Motor neuron (in vitro differentiated cells): ENCODE measurements around the gene FIBCD1. TPM values are rescaled to one million over a fixed set of nuclear protein-coding genes. Genes with fewer than 3 reads are reported as not detected.

Experiments
- ATAC-seq, 8 experiments: fragments of 200-7000 bp; cut with Tn5 transposase; replicated peaks in 6 of 8; 2 replicates each; pipeline ENCODE4 v1.8.0; 2021; ENCODE audit warnings: mild to moderate bottlenecking in 8 of 8, moderate library complexity in 8 of 8
- H3K27ac ChIP-seq, 2 donors: fragments of 250-450 bp; sonication (Bioruptor Pico); 2 replicates each; pipeline ENCODE4 v1.9.0; 2021; ENCODE audit warnings: antibody characterized with exemption in 2 of 2, mild to moderate bottlenecking in 2 of 2, moderate library complexity in 1 of 2
- H3K4me1 ChIP-seq, 2 donors: fragments of 250-450 bp; sonication (Bioruptor Pico); replicated peaks in 1 of 2; 2 replicates each; pipeline ENCODE4 v1.6.1; 2021; ENCODE audit warnings: antibody characterized with exemption in 2 of 2, mild to moderate bottlenecking in 2 of 2, moderate library complexity in 1 of 2
- H3K4me3 ChIP-seq, 5 donors: fragments of 250-450 bp; sonication (Bioruptor Pico); 2 replicates each; pipeline ENCODE4 v1.9.0; 2021; ENCODE audit warnings: antibody characterized with exemption in 5 of 5, mild to moderate bottlenecking in 5 of 5, moderate library complexity in 4 of 5
- WGBS, 10 experiments: fragments of 450-650 bp; shearing (Covaris generic); methylation state at CpG; one replicate each; pipeline ENCODE4 v1.0.0; 2022; 5-methylcytosine and 5-hydroxymethylcytosine counted together
- in situ Hi-C, 9 experiments: fragments of 400-800 bp; cut with MboI; loops; one replicate each; pipeline ENCODE4 v1.15.0; 2021; ENCODE audit warnings: low sequenced_read_pairs in 9 of 9, low pct_unique_long_range_greater_than_20kb in 2 of 9; ENCODE audit not compliant: unreplicated experiment in 9 of 9
- total RNA-seq, 8 experiments: library from RNA; unstranded; fragments of 300-600 nt; gene quantifications; 2 replicates each; pipeline versions ENCODE4 v1.2.3 to v1.2.4, GENCODE V29; 2022

The FIBCD1 gene
- total RNA-seq, 8 experiments from 2014 or later: 0.40 to 2.4 (median 0.54) TPM

- peak in 3 of 8 experiments; percentile 28 to 59 (median 53) for ATAC-seq
- no peak overlapping the region for H3K4me3 ChIP-seq
- peak overlapping the region in 1 of 2 donors; percentile 56 for H3K27ac ChIP-seq
- no peaks in the 10 kb centered on the region for H3K4me1 ChIP-seq
- WGBS, 10 experiments: 13 to 100% (median 88%) methylated on average over 3 to 8 of the region's 9 CpGs; no CpG with 5 or more reads in 1 of the 10 experiments
- in situ Hi-C loops: loop anchor here in 5 of 9 experiments (25.0 kb wide), 4 partner anchors 110 to 165 kb away; no protein-coding TSS in a partner anchor
These were observed 66.5 kb downstream of the FIBCD1 start for GRCh38 chr9:130872508-130872907.

GRCh38 chr9:130872093-130872492, 67.0 kb downstream of the FIBCD1 start:
- peak in 3 of 8 experiments; percentile 93 to 96 (median 94) for ATAC-seq
- Histone ChIP-seq H3K27ac (peak overlapping the region in 1 of 2 donors; percentile 56), H3K4me3 (no peak overlapping the region), H3K4me1 (no peaks in the 10 kb centered on the region)
- in situ Hi-C loops: loop anchor here in 5 of 9 experiments (25.0 kb wide), 4 partner anchors 110 to 165 kb away; no protein-coding TSS in a partner anchor
- WGBS, 10 experiments: 0 to 96% (median 29%) methylated on average over 1 to 14 of the region's 15 CpGs; no CpG with 5 or more reads in 3 of the 10 experiments

DNA sequence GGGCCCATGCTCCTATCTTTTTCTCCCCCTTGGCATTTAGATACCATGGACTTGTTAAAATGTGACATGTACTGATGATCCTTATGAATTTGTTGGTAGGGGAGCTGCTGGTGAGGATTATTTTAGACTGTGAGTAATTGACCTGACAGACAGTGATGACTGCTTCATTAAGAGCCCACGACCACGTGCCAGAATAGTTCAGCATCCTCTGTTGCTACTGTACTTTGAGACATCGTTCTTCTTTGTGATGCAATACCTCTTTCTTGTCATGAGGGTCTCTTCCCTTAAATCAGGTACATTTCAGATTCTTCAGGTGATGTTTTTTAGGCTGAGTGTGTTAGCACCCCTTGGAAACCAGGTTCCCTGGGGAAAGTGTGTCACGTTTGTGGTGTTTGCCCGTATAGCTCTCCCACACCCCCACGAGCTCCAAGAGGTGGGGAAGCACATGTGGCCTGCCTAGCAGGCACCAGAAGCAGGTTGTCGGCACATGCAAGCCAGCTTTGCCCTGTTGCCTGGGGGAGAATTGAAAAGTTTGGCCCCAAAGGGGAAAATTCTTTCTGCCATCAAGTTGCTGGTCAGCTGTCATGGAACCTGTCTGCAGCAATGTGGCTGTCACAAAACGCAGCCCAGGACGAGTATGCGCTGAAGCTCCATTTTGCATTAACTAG, 67.5 kb downstream of the FIBCD1 start:
- Histone ChIP-seq H3K4me3 (no peak overlapping the region), H3K4me1 (no peaks in the 10 kb centered on the region), H3K27ac (peak overlapping the region in 1 of 2 donors; percentile 51)
- in situ Hi-C loops: loop anchor here in 5 of 9 experiments (25.0 kb wide), 4 partner anchors 109 to 166 kb away; no protein-coding TSS in a partner anchor
- WGBS, 10 experiments: 30 to 100% (median 83%) methylated on average over 1 to 6 of the region's 10 CpGs; no CpG with 5 or more reads in 4 of the 10 experiments
- ATAC-seq: peak in 1 of 8 experiments; percentile 29

- no peaks in the 10 kb centered on the region for H3K4me1 ChIP-seq
- no peak overlapping the region for H3K4me3 ChIP-seq
- in situ Hi-C loops: loop anchor here in 5 of 9 experiments (25.0 kb wide), 4 partner anchors 108 to 167 kb away; no protein-coding TSS in a partner anchor
- ATAC-seq: no peak
- WGBS, 10 experiments: 69 to 100% (median 85%) methylated on average over 2 to 12 of the region's 17 CpGs; no CpG with 5 or more reads in 1 of the 10 experiments
- H3K27ac ChIP-seq: peak overlapping the region in 1 of 2 donors; percentile 48
These were observed 68.3 kb downstream of the FIBCD1 start for GRCh38 chr9:130870491-130871381.

DNA sequence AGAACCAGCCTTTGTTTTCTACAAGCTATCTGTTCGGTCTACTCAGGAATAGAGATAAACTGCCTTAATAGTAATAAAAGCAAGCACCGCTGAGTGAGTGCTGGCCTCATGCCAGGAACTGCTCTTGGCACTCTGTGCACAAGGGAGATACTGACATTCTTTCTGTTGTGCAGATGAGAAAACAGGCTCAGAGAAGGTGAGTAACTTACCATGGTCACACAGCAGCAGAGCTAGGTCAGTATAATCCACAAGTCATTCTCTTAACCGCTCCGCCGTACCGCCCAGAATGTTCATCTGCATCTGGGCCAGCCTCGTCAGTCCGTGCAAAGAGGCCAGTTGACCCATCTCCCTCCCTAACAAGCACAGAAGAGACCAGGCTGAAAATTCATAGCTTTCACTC, 69.8 kb downstream of the FIBCD1 start:
- H3K4me3 ChIP-seq: no peak overlapping the region
- no peaks in the 10 kb centered on the region for H3K4me1 ChIP-seq
- no peak for ATAC-seq
- H3K27ac ChIP-seq: no peak overlapping the region
- 40 to 100% (median 74%) methylated on average over 2 to 8 of the region's 8 CpGs; no CpG with 5 or more reads in 3 of the 10 experiments for WGBS, 10 experiments
- in situ Hi-C loops: loop anchor here in 6 of 9 experiments (10.0 to 25.0 kb wide), 6 partner anchors 104 to 176 kb away; no protein-coding TSS in a partner anchor

DNA sequence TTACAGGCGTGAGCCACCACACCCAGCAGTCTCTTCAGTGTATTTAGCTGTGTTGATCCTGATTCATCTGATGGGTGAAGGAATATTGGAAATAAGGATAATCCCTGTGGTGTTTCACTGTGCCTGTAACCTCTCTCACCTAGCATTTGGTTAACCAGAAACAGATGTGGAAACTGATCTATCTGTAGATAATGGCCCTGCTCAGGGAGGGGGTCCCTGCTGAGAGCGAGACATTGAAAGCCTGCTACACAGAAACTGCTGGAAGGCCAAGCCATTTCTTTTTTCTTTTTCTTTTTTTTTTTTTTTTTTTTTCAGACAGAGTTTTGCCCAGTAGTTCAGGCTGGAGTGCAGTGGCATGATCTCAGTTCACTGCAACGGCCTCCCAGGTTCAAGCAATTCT, 70.8 kb downstream of the FIBCD1 start:
- Histone ChIP-seq H3K4me3 (no peak overlapping the region), H3K4me1 (peaks cover 0 to 2% of the 10 kb centered on the region in 2 donors), H3K27ac (peak overlapping the region in 1 of 2 donors; percentile 58)
- no peak for ATAC-seq
- in situ Hi-C loops: loop anchor here in 6 of 9 experiments (10.0 to 25.0 kb wide), 6 partner anchors 103 to 177 kb away; no protein-coding TSS in a partner anchor
- 71 to 100% (median 95%) methylated on average over 1 to 3 of the region's 3 CpGs; no CpG with 5 or more reads in 2 of the 10 experiments for WGBS, 10 experiments

DNA sequence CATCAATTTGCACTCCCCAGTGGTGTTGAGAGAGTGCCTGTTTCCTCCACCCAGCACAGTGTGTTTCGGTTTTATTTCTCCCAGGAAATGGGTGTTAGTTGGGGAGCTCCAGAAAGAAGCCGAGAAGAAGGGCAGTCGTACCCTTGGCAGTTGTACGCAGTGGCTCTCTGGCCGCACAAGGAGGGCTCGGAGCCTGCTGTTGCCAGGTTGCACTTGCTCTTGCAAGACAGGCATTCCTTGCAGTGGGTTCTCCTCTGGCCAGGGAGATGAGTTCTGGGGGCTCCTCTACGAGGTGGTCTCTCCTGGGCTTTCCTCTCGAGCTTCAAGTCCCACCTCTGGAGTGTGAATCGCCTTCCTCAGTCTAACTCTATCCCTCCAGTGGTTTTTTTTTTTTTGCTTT, 71.5 kb downstream of the FIBCD1 start:
- peak overlapping the region in 1 of 2 donors; percentile 34 for H3K27ac ChIP-seq
- 0 to 100% (median 92%) methylated on average over 1 to 6 of the region's 9 CpGs; no CpG with 5 or more reads in 3 of the 10 experiments for WGBS, 10 experiments

DNA sequence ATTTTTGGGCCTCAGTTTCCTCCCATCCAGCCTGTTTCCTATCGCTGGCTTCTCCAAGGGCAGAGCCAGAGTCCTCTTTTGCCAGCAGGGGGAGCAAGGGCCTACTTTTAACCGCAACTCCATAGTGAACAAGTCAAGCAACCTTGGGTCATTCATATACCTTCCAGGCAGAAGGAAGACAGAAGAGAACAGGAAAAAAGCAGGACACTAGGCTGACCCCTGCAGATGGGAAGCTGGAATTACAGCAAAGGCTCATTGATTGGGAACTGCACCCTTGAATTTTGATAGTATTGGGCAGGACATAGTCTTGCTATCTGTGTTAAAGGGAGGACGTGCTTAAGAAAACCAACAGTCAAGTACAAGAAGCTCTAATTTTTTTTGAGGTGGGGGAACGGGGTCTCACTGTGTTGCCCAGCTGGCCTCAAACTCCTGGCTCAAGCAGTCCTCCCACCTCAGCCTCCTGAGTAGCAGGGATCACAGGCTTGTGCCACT, 72.5 kb downstream of the FIBCD1 start:
- Histone ChIP-seq H3K4me3 (no peak overlapping the region), H3K4me1 (peaks cover 0 to 3% of the 10 kb centered on the region in 2 donors), H3K27ac (peak overlapping the region in 1 of 2 donors; percentile 8)
- in situ Hi-C loops: loop anchor here in 6 of 9 experiments (10.0 to 25.0 kb wide), 6 partner anchors 102 to 178 kb away; no protein-coding TSS in a partner anchor
- 0 to 100% (median 40%) methylated on average over 1 to 4 of the region's 4 CpGs; no CpG with 5 or more reads in 2 of the 10 experiments for WGBS, 10 experiments
- peak; percentile 90 to 97 (median 94) for ATAC-seq

More for the DNA sequence above, 71.5 kb downstream of the FIBCD1 start:
- in situ Hi-C loops: loop anchor here in 6 of 9 experiments (10.0 to 25.0 kb wide), 6 partner anchors 103 to 177 kb away; no protein-coding TSS in a partner anchor
- Histone ChIP-seq H3K4me3 (no peak overlapping the region), H3K4me1 (peaks cover 0 to 3% of the 10 kb centered on the region in 2 donors)
- no peak for ATAC-seq

DNA sequence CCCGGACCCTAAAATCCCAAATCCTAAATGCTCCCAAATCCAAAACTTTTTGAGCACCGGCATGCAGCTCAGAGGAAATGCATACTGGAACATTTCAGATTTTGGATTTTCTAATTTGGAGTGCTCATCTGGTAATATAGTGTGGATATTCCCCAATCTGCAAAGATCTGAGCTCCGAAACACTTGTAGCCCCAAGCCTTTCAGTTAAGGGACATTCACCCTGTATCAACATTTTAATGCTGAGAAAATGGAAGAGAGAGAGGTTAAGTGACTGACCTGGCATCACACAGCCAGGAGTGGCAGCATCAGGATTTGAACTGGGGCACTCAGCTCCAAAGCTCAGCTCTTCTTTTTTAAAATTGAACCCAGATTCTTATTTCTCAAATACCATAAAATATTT, 73.1 kb downstream of the FIBCD1 start:
- in situ Hi-C loops: loop anchor here in 6 of 9 experiments (10.0 to 25.0 kb wide), 6 partner anchors 101 to 179 kb away; no protein-coding TSS in a partner anchor
- H3K4me1 ChIP-seq: peaks cover 0 to 3% of the 10 kb centered on the region in 2 donors
- 95 to 100% (median 100%) methylated on average over 1 to 3 of the region's 3 CpGs; no CpG with 5 or more reads in 3 of the 10 experiments for WGBS, 10 experiments
- H3K27ac ChIP-seq: peak overlapping the region in 1 of 2 donors; percentile 60
- H3K4me3 ChIP-seq: no peak overlapping the region
- no peak for ATAC-seq

DNA sequence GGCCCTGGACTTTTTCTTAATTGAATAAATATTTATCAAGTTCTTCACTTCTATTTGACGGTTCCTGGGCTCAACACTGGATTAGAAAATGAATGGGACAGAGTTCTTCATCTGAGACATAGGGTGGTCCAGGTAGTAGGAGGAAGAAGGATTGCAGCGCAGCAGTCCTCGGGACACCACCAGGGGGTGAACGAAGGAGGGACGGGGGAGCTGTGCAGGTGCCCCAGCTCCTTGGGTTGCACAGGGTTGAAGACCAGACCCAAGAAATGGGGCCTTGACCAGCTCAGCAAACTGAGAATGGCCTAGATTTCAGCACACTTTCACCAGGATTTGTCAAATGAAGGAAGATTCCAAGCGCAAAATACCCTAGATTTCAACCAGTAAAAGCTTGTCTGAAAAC, 74.5 kb downstream of the FIBCD1 start:
- in situ Hi-C loops: loop anchor here in 6 of 9 experiments (10.0 to 25.0 kb wide), 6 partner anchors 100 to 180 kb away; no protein-coding TSS in a partner anchor
- WGBS, 10 experiments: 20 to 100% (median 87%) methylated on average over 1 to 6 of the region's 6 CpGs
- Histone ChIP-seq H3K4me1 (peaks cover 0 to 3% of the 10 kb centered on the region in 2 donors), H3K4me3 (no peak overlapping the region), H3K27ac (peak overlapping the region; percentile 32 to 43)
- ATAC-seq: no peak

DNA sequence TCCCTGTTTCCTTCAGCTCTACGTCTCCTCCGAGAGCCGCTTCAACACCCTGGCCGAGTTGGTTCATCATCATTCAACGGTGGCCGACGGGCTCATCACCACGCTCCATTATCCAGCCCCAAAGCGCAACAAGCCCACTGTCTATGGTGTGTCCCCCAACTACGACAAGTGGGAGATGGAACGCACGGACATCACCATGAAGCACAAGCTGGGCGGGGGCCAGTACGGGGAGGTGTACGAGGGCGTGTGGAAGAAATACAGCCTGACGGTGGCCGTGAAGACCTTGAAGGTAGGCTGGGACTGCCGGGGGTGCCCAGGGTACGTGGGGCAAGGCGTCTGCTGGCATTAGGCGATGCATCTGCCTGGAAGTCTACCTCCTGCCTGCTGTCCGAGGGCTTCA, 76.3 kb downstream of the FIBCD1 start:
- no peak for ATAC-seq
- H3K27ac ChIP-seq: peak overlapping the region; percentile 11 to 48
- in situ Hi-C loops: loop anchor here in 6 of 9 experiments (10.0 to 25.0 kb wide), 6 partner anchors 98 to 182 kb away; no protein-coding TSS in a partner anchor
- no peak overlapping the region for H3K4me3 ChIP-seq
- 87 to 100% (median 93%) methylated on average over 1 to 6 of the region's 23 CpGs; no CpG with 5 or more reads in 4 of the 10 experiments for WGBS, 10 experiments
- H3K4me1 ChIP-seq: peaks cover 3 to 11% of the 10 kb centered on the region in 2 donors

DNA sequence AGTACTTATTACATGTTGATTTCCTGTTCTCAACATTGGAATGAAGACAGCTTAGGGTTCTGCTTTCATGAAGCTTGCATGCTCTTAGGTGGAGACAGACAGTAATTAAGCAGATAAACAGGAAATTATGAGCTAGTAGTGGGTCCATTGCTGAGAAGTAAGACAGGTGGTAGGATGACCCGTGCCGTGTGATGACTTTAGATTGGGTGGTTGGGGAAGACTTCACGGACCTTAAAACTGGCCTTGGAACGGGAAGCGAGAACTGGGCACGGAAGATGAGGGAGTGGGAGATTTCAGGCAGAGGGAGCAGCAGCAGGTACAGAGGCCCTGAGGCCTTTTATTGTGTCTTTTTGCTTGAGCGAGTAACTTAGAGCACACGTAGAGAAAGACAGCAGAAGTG, 76.8 kb downstream of the FIBCD1 start:
- Histone ChIP-seq H3K4me3 (no peak overlapping the region), H3K4me1 (peaks cover 3 to 15% of the 10 kb centered on the region in 2 donors), H3K27ac (peak overlapping the region; percentile 11 to 25)
- ATAC-seq: no peak
- in situ Hi-C loops: loop anchor here in 6 of 9 experiments (10.0 to 25.0 kb wide), 6 partner anchors 97 to 183 kb away; no protein-coding TSS in a partner anchor
- 79 to 100% (median 87%) methylated on average over 2 to 8 of the region's 8 CpGs; no CpG with 5 or more reads in 1 of the 10 experiments for WGBS, 10 experiments
